ENCODE data around the gene HS6ST3. TPM values are rescaled to one million over a fixed set of nuclear protein-coding genes. Genes with fewer than 3 reads are reported as not detected.

Gene HS6ST3
- total and polyA plus RNA-seq, 7 donors: under 0.01 to 0.71 (median 0.33) TPM; not detected in 2

GRCh38 chr13:96071504-96071903 is 18.4 kb upstream of the HS6ST3 start:
- Histone ChIP-seq H3K4me3 (no peak overlapping the region), H3K36me3 (no peaks in the 10 kb centered on the region), H3K27me3 (no peaks in the 10 kb centered on the region), H3K9me3 (no peaks in the 10 kb centered on the region), H3K4me1 (no peaks in the 10 kb centered on the region), H3K27ac (no peak overlapping the region)
- intact Hi-C loops (cut with DNase I): no loop called here
- TF ChIP-seq EP300 (IDR thresholded peaks at IDR 0.05) (no peak), POLR2AphosphoS5 (IDR thresholded peaks at IDR 0.05) (no peak), POLR2A (IDR thresholded peaks at IDR 0.05) (no peak)
- TF ChIP-seq, protein P1, sequence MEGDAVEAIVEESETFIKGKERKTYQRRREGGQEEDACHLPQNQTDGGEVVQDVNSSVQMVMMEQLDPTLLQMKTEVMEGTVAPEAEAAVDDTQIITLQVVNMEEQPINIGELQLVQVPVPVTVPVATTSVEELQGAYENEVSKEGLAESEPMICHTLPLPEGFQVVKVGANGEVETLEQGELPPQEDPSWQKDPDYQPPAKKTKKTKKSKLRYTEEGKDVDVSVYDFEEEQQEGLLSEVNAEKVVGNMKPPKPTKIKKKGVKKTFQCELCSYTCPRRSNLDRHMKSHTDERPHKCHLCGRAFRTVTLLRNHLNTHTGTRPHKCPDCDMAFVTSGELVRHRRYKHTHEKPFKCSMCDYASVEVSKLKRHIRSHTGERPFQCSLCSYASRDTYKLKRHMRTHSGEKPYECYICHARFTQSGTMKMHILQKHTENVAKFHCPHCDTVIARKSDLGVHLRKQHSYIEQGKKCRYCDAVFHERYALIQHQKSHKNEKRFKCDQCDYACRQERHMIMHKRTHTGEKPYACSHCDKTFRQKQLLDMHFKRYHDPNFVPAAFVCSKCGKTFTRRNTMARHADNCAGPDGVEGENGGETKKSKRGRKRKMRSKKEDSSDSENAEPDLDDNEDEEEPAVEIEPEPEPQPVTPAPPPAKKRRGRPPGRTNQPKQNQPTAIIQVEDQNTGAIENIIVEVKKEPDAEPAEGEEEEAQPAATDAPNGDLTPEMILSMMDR (IDR thresholded peaks at IDR 0.05): no peak
- DNase-seq: no peak
- 81 to 84% methylated on average over 6 of the region's 6 CpGs for WGBS, 2 donors

DNA sequence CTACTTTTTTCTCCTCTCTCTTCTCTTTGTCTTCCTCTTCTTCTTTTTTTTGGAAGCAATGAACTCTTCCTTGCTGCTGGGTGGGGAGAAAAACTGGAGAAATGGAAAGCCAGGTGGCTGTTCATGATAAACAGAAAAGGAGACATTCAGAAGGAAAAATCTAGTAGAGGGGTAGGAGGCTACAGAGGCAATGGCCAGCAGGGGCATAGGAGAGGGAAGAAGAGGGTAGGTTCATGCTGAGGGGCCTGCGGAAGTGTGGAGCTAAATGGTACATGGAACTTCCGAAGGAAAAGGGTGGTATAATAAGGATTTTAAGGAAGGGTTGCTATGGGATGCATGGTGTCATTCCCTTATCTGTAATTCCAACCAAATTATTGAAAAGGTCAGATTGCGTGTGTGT is 17.5 kb upstream of the HS6ST3 start:
- H3K27ac ChIP-seq: no peak overlapping the region
- TF ChIP-seq EP300 (IDR thresholded peaks at IDR 0.05) (no peak), POLR2A (IDR thresholded peaks at IDR 0.05) (no peak), POLR2AphosphoS5 (IDR thresholded peaks at IDR 0.05) (no peak)
- TF ChIP-seq, protein P1 (IDR thresholded peaks at IDR 0.05): no peak
- DNase-seq: no peak
- H3K9me3 ChIP-seq: no peaks in the 10 kb centered on the region
- intact Hi-C loops (cut with DNase I): no loop called here
- H3K27me3 ChIP-seq: no peaks in the 10 kb centered on the region
- no peak overlapping the region for H3K4me3 ChIP-seq
- no peaks in the 10 kb centered on the region for H3K4me1 ChIP-seq
- WGBS, 2 donors: 86 to 93% methylated on average over 3 of the region's 3 CpGs
- no peaks in the 10 kb centered on the region for H3K36me3 ChIP-seq

DNA sequence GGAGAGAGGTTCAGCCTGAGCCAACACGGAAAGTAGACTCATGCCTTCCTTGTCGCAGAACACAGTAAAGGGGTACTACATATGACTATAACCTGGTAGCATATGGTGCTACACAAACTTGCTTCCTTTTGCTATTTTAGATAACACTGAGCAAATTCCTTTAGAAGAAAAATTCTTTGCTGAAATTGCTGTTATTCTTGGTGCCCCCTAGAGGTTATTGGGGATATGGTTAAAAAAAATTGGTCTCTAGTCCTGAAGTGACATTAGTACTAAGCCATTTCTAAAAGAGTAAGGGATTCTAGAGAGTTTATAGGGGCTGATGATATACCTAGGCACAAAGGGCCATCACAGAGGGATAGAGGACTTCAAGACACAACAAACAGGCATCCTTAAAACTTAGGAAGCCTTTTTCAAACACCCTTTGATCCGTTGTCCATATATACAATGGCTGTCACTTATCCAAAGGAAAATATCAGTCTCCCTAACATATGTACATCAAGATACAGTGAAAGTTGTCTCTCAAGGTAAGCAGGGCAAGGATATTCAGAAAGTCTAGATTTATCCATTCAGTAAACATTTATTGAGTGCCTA is 13.9 kb upstream of the HS6ST3 start:
- no peaks in the 10 kb centered on the region for H3K4me1 ChIP-seq
- intact Hi-C loops (cut with DNase I): no loop called here
- DNase-seq: no peak
- 79 to 84% methylated on average over 3 of the region's 3 CpGs for WGBS, 2 donors
- no peaks in the 10 kb centered on the region for H3K9me3 ChIP-seq
- no peak overlapping the region for H3K4me3 ChIP-seq
- H3K36me3 ChIP-seq: no peaks in the 10 kb centered on the region
- no peak overlapping the region for H3K27ac ChIP-seq
- H3K27me3 ChIP-seq: no peaks in the 10 kb centered on the region
- TF ChIP-seq, protein P1 (IDR thresholded peaks at IDR 0.05): peak in 1 of 4 experiments; percentile 17
- TF ChIP-seq POLR2A (IDR thresholded peaks at IDR 0.05): no peak

- Histone ChIP-seq H3K9me3 (no peaks in the 10 kb centered on the region), H3K4me1 (no peaks in the 10 kb centered on the region), H3K4me3 (no peak overlapping the region), H3K27me3 (peaks cover 0 to under 1% (median 0%) of the 10 kb centered on the region in 3 donors), H3K36me3 (no peaks in the 10 kb centered on the region), H3K27ac (no peak overlapping the region)
- 88 to 90% methylated on average over 5 of the region's 5 CpGs for WGBS, 2 donors
- intact Hi-C loops (cut with DNase I): no loop called here
- no peak for DNase-seq
- TF ChIP-seq POLR2A (IDR thresholded peaks at IDR 0.05) (no peak), POLR2AphosphoS5 (IDR thresholded peaks at IDR 0.05) (no peak), EP300 (IDR thresholded peaks at IDR 0.05) (no peak)
- TF ChIP-seq, protein P1 (IDR thresholded peaks at IDR 0.05): no peak
Measured at GRCh38 chr13:96080676-96081075, 9.2 kb upstream of the HS6ST3 start.

- no peaks in the 10 kb centered on the region for H3K4me1 ChIP-seq
Measured at GRCh38 chr13:96081888-96082287, 8.0 kb upstream of the HS6ST3 start.

More at GRCh38 chr13:96081888-96082287, 8.0 kb upstream of the HS6ST3 start:
- no peaks in the 10 kb centered on the region for H3K9me3 ChIP-seq
- intact Hi-C loops (cut with DNase I): no loop called here
- no peaks in the 10 kb centered on the region for H3K36me3 ChIP-seq
- DNase-seq: no peak
- 14 to 52% methylated on average over 2 of the region's 2 CpGs for WGBS, 2 donors
- no peak for TF ChIP-seq POLR2AphosphoS5 (IDR thresholded peaks at IDR 0.05)
- TF ChIP-seq POLR2A (IDR thresholded peaks at IDR 0.05): no peak
- TF ChIP-seq, protein P1 (IDR thresholded peaks at IDR 0.05): no peak
- no peak for TF ChIP-seq EP300 (IDR thresholded peaks at IDR 0.05)
- H3K27ac ChIP-seq: no peak overlapping the region
- H3K27me3 ChIP-seq: peaks cover 0 to 5% (median 0%) of the 10 kb centered on the region in 3 donors
- no peak overlapping the region for H3K4me3 ChIP-seq

Data from sigmoid colon (tissue), 7 donors.